PC-3 (cell line): ENCODE results near the gene DLG2. TPM values are rescaled to one million over a fixed set of nuclear protein-coding genes. Genes with fewer than 3 reads are reported as not detected.

Experiments
- ATAC-seq: fragments of 200-7000 bp; cut with Tn5 transposase; 2 replicates; pipeline ENCODE4 v1.9.1; 2020; ENCODE audit warnings: mild to moderate bottlenecking, moderate library complexity
- BruUV-seq: library from RNA; stranded (reverse); fragments of 400-500 nt; replicated peaks from 2 replicates; lab custom pipeline; 2021; lab: Mats Ljungman, UMichigan
- CTCF ChIA-PET: fragments of 300-600 bp; sonication (Branson Sonifier 250); formaldehyde crosslinking; loops from one replicate; lab custom pipeline; 2022; ENCODE audit warnings: antibody characterized with exemption; lab: Charles Lee
- POLR2A ChIA-PET: fragments of 300-600 bp; sonication (Branson Sonifier 250); formaldehyde crosslinking; loops from one replicate; lab custom pipeline; 2022; ENCODE audit warnings: antibody characterized with exemption; ENCODE audit not compliant: unreplicated experiment; lab: Charles Lee
- DNase-seq: peaks from one replicate; pipeline ENCODE4 v3.0.0-alpha.2; 2015
- H2AFZ ChIP-seq: fragments of 300-600 bp; sonication (generic); 2 replicates; pipeline ENCODE4 v1.6.0; 2016; ENCODE audit warnings: antibody characterized with exemption, low read length
- H3F3A ChIP-seq: fragments of 300-600 bp; sonication (generic); one replicate; pipeline ENCODE4 v1.6.0; 2017; ENCODE audit warnings: antibody characterized with exemption, low read length, control low read depth, mild to moderate bottlenecking; ENCODE audit not compliant: unreplicated experiment
- H3K27ac ChIP-seq: fragments of 300-600 bp; sonication (generic); 2 replicates; pipeline ENCODE4 v1.5.1; 2016; ENCODE audit warnings: mild to moderate bottlenecking, low read length
- H3K27me3 ChIP-seq: fragments of 300-600 bp; sonication (generic); 2 replicates; pipeline ENCODE4 v1.6.1; 2016; ENCODE audit warnings: low read length, mixed read lengths
- H3K36me3 ChIP-seq: fragments of 300-600 bp; sonication (generic); 2 replicates; pipeline ENCODE4 v1.6.1; 2016; ENCODE audit warnings: low read depth, mixed run types, low read length, mixed read lengths
- H3K4me1 ChIP-seq: fragments of 300-600 bp; sonication (generic); 2 replicates; pipeline ENCODE4 v1.5.1; 2016; ENCODE audit warnings: low read length; ENCODE audit not compliant: insufficient read depth
- H3K4me2 ChIP-seq: fragments of 300-600 bp; sonication (generic); 2 replicates; pipeline ENCODE4 v1.6.0; 2016; ENCODE audit warnings: low read length
- H3K4me3 ChIP-seq: fragments of 300-600 bp; sonication (generic); 2 replicates; pipeline ENCODE4 v1.5.1; 2016; ENCODE audit warnings: mild to moderate bottlenecking, low read length, mixed read lengths
- H3K79me2 ChIP-seq: fragments of 300-600 bp; sonication (generic); 2 replicates; pipeline ENCODE4 v1.6.1; 2017; ENCODE audit warnings: low read length, mixed read lengths
- H3K9ac ChIP-seq: fragments of 300-600 bp; sonication (generic); 2 replicates; pipeline ENCODE4 v1.6.0; 2016; ENCODE audit warnings: mild to moderate bottlenecking, low read length
- H3K9me2 ChIP-seq: fragments of 300-600 bp; sonication (generic); replicated peaks from 2 replicates; pipeline ENCODE4 v1.6.1; 2016; ENCODE audit warnings: mixed run types, low read length, mixed read lengths
- H3K9me3 ChIP-seq: fragments of 300-600 bp; sonication (generic); 2 replicates; pipeline ENCODE4 v1.6.1; 2016; ENCODE audit warnings: low read length, mixed read lengths
- H4K20me1 ChIP-seq: fragments of 300-600 bp; sonication (generic); 2 replicates; pipeline ENCODE4 v1.6.1; 2016; ENCODE audit warnings: low read length, mixed read lengths
- EZH2 ChIP-seq: fragments of 300-600 bp; sonication (generic); IDR thresholded peaks from one replicate; pipeline ENCODE4 v1.6.1; 2017; ENCODE audit warnings: antibody characterized with exemption, mild to moderate bottlenecking, low read length; ENCODE audit not compliant: unreplicated experiment
- EZH2phosphoT487 ChIP-seq: fragments of 300-600 bp; sonication (generic); IDR thresholded peaks from 2 replicates; pipeline ENCODE4 v1.6.1; 2018; ENCODE audit warnings: mild to moderate bottlenecking, antibody characterized with exemption, low read length, borderline replicate concordance
- intact Hi-C: fragments of 100-400 bp; cut with micrococcal nuclease; formaldehyde crosslinking; loops from 2 replicates; pipeline ENCODE4 v1.9.0; 2023
- total RNA-seq: library from RNA; depleted of rRNA; stranded (reverse); fragments of >200 nt; gene quantifications from 2 replicates; pipeline ENCODE4 v1.2.3, GENCODE V29; 2014
- TF ChIP-seq, protein P1 (sequence below): fragments of 300-600 bp; sonication (generic); conservative IDR thresholded peaks from 2 replicates; pipeline ENCODE4 v1.5.1; 2017; ENCODE audit warnings: antibody characterized with exemption, low read depth, mild to moderate bottlenecking, low read length

The DLG2 gene
- total RNA-seq, 1 experiment from 2014 or later, result 0.58 TPM

DNA sequence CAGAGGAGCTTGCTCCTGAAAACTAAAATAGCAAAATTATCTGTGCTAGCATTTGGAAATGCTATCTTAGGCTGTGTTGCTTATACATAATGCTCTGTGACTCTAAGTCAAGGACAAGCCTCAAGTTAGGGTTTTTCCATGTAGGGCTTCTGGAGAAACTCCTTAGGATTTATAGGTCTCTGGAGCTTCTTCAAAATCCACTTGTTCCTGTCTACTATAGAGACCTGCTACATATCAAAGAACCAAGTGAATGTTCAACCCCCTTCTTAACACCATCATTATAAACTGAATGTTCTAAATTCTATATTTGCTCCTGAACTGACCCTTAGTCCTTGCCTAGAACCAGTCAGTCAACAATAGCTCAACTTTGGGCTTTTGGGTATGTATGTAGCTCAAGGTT is 1817.9 kb downstream of the DLG2 start:
- CTCF ChIA-PET, result no interaction called here
- no peak for ATAC-seq
- intact Hi-C loops, result no loop called here
- no peaks in the 10 kb centered on the region for H4K20me1 ChIP-seq
- no TSS peak for BruUV-seq
- no peaks in the 10 kb centered on the region for H3F3A ChIP-seq
- H2AFZ ChIP-seq, result no peak overlapping the region
- H3K4me2 ChIP-seq, result no peak overlapping the region
- H3K9me3 ChIP-seq, result no peaks in the 10 kb centered on the region
- TF ChIP-seq, protein P1, sequence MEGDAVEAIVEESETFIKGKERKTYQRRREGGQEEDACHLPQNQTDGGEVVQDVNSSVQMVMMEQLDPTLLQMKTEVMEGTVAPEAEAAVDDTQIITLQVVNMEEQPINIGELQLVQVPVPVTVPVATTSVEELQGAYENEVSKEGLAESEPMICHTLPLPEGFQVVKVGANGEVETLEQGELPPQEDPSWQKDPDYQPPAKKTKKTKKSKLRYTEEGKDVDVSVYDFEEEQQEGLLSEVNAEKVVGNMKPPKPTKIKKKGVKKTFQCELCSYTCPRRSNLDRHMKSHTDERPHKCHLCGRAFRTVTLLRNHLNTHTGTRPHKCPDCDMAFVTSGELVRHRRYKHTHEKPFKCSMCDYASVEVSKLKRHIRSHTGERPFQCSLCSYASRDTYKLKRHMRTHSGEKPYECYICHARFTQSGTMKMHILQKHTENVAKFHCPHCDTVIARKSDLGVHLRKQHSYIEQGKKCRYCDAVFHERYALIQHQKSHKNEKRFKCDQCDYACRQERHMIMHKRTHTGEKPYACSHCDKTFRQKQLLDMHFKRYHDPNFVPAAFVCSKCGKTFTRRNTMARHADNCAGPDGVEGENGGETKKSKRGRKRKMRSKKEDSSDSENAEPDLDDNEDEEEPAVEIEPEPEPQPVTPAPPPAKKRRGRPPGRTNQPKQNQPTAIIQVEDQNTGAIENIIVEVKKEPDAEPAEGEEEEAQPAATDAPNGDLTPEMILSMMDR, result no peak
- no peak for TF ChIP-seq EZH2
- TF ChIP-seq EZH2phosphoT487, result no peak
- no peaks in the 10 kb centered on the region for H3K4me1 ChIP-seq
- H3K9ac ChIP-seq, result no peak overlapping the region
- no peak for DNase-seq
- POLR2A ChIA-PET, result no interaction called here
- H3K27ac ChIP-seq, result no peak overlapping the region
- H3K27me3 ChIP-seq, result peaks cover 22% of the 10 kb centered on the region
- no peaks in the 10 kb centered on the region for H3K36me3 ChIP-seq
- H3K9me2 ChIP-seq, result no peaks in the 10 kb centered on the region
- no peak overlapping the region for H3K4me3 ChIP-seq
- H3K79me2 ChIP-seq, result no peaks in the 10 kb centered on the region

DNA sequence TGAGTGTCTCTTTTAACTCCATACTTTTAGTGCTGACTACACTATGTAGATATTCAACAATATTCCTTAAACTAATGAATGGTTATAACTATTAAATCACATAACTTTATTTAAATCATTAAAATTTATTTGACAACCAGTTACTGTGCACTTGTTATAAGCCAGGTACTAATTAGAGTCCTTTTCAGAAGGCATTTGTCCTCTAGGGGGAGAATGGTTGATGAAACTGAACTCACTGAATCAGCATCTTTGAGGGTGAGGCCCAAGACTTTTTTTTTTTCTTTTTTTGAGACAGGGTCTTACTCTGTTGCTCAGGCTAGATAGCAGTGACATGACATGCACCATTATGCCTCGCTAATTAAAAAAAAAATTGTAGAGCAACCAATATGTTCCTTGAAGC is 1825.3 kb downstream of the DLG2 start:
- no peak overlapping the region for H3K4me3 ChIP-seq
- no peaks in the 10 kb centered on the region for H3K4me1 ChIP-seq
- peak; percentile 22 for DNase-seq
- H4K20me1 ChIP-seq, result no peaks in the 10 kb centered on the region
- H3K9me3 ChIP-seq, result no peaks in the 10 kb centered on the region
- TF ChIP-seq EZH2, result no peak
- TF ChIP-seq, protein P1, result peak; percentile 48
- no peak for TF ChIP-seq EZH2phosphoT487
- H3K9ac ChIP-seq, result no peak overlapping the region
- H3K9me2 ChIP-seq, result no peaks in the 10 kb centered on the region
- H3K36me3 ChIP-seq, result no peaks in the 10 kb centered on the region
- H3K4me2 ChIP-seq, result no peak overlapping the region
- ATAC-seq, result no peak
- intact Hi-C loops, result no loop called here
- H3K27me3 ChIP-seq, result no peaks in the 10 kb centered on the region
- no TSS peak for BruUV-seq
- ChIA-PET POLR2A (no interaction called here), CTCF (no interaction called here)
- no peaks in the 10 kb centered on the region for H3F3A ChIP-seq
- no peaks in the 10 kb centered on the region for H3K79me2 ChIP-seq
- no peak overlapping the region for H3K27ac ChIP-seq
- no peak overlapping the region for H2AFZ ChIP-seq

DNA sequence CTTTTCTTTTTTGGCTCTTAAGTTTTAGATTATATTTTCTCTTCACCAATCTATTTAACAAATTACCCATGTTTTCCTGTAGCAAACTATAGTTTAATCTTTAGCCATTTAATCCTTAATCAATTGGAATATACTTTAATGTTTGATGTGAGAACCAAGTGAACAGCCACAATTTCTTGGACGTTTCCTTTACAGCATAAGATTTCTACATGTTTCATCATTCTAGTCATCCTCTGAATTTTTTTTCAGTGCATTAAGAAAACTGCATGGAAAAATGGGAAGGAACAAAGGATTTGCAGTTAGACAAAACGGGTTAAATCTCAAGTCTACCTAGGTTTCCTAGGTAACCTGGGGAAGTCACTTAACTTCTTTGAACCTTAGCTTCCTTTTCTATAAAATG is 1833.8 kb downstream of the DLG2 start:
- H3F3A ChIP-seq, result no peaks in the 10 kb centered on the region
- H3K4me3 ChIP-seq, result no peak overlapping the region
- no peak for TF ChIP-seq EZH2phosphoT487
- TF ChIP-seq, protein P1, result no peak
- no peak for TF ChIP-seq EZH2
- BruUV-seq, result no TSS peak
- peaks cover 30% of the 10 kb centered on the region for H3K27me3 ChIP-seq
- no peaks in the 10 kb centered on the region for H3K9me3 ChIP-seq
- no peak overlapping the region for H2AFZ ChIP-seq
- H3K9ac ChIP-seq, result no peak overlapping the region
- no peak overlapping the region for H3K4me2 ChIP-seq
- ChIA-PET CTCF (no interaction called here), POLR2A (no interaction called here)
- no peaks in the 10 kb centered on the region for H3K79me2 ChIP-seq
- no peaks in the 10 kb centered on the region for H3K9me2 ChIP-seq
- intact Hi-C loops, result no loop called here
- no peak for ATAC-seq
- H3K27ac ChIP-seq, result no peak overlapping the region
- no peaks in the 10 kb centered on the region for H3K36me3 ChIP-seq
- H3K4me1 ChIP-seq, result no peaks in the 10 kb centered on the region
- no peak for DNase-seq
- no peaks in the 10 kb centered on the region for H4K20me1 ChIP-seq
